IPS-NIHi11 (cell line): ENCODE measurements around the gene MYORG.

Experiments
- DNase-seq: peaks from one replicate; pipeline ENCODE4 v3.0.0; 2012; ENCODE audit warnings: mixed read lengths, low spot score

The MYORG gene

GRCh38 chr9:34332076-34332964 lies 44.4 kb downstream of the MYORG start:
- no peak for DNase-seq

DNA sequence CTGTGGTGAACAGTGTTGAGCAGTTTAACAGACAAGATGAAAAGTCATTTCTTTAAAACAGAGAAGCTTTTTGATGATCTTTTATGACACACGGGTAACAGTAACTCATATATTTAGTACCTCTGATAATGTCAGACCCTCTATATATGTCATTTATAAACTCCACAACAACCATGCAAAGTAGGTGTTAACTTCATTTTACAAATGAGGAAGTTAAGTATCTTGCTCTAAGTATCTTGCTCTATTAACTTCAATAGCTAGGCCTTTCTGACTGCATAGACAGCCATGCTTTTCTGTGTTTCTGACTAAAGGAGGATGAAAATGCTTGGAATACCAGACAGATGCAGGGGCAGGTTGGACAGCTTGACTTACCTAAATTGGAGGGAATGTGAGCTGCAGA lies 45.5 kb downstream of the MYORG start:
- DNase-seq = no peak

GRCh38 chr9:34328987-34329832 lies 47.5 kb downstream of the MYORG start, which contains the start of the genes KIF24 and NUDT2:
Gene KIF24 (minus strand): TSS chr9:34329268. CDS start chr9:34311346, 17,922 bp downstream.
Gene NUDT2 (plus strand): TSS chr9:34329569. CDS start chr9:34339040, 9,471 bp downstream.
- peak; percentile 95 for DNase-seq

- peak; percentile 26 for DNase-seq
These were observed 48.2 kb downstream of the MYORG start for GRCh38 chr9:34328500-34328986.

- DNase-seq = no peak
These were observed 50.0 kb downstream of the MYORG start for GRCh38 chr9:34326690-34327089.

- DNase-seq = no peak
These were observed 53.7 kb downstream of the MYORG start for GRCh38 chr9:34322899-34323591.

GRCh38 chr9:34321451-34321850 lies 55.2 kb downstream of the MYORG start:
- no peak for DNase-seq

DNA sequence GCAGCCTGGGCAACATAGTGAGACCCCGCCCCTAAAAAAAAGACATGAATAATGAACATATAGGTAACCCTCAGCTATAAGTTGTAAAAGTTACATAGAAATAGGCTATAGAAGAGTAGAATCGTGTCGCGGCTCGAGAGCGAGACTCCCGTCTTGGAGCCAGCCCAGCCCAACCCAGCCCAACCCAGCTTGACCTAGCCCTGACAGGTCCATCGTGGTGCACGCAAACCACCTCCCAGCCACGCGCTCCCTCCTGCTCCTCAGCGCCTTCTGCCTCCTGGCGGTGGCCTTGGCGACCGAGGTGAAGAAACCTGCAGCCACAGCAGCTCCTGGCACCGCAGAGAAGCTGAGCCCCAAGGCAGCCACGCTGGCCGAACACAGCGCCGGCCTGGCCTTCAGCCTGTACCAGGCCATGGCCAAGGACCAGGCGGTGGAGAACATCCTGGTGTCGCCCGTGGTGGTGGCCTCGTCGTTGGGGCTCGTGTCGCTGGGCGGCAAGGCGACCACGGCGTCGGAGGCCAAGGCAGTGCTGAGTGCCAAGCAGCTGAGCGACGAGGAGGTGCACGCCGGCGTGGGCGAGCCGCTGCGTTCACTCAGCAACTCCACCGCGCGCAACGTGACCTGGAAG lies 58.4 kb downstream of the MYORG start:
- no peak for DNase-seq

DNA sequence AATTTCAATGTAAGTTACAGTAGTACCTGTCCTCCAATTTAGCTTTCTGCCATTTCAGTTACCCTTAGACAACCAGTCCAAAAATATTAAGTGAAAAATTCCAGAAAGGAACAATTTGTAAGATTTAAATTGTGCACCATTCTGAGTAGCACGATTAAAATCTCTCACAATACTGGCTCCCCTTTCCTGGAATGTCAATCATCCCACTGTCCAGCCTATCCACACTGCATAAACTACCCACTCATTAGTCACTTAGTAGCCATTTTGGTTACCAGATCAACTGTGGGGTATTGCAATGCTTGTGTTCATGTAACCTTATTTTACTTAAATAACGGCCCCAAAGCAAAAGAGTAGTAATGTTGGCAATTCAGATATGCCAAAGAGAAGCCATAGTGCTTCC lies 59.3 kb downstream of the MYORG start:
- DNase-seq = no peak
